Cardiac muscle cell (in vitro differentiated cells and primary cell): ENCODE results near the gene TMEM39A. TPM values are rescaled to one million over a fixed set of nuclear protein-coding genes. Genes with fewer than 3 reads are reported as not detected.

Source experiments
- DNase-seq, 2 donors: peaks; one replicate each; pipeline versions ENCODE4 v3.0.0 to v3.0.0-alpha.2; 2010 to 2017; ENCODE audit warnings: low read depth in 1 of 2, low spot score in 1 of 2
- H3K27ac ChIP-seq: fragments of 200-600 bp; sonication (generic); 2 replicates; pipeline ENCODE4 v1.5.1; 2016
- H3K27me3 ChIP-seq: fragments of 200-600 bp; sonication (generic); 2 replicates; pipeline ENCODE4 v1.6.0; 2016; ENCODE audit warnings: control low read depth
- H3K36me3 ChIP-seq: fragments of 200-600 bp; sonication (generic); 2 replicates; pipeline ENCODE4 v1.5.1; 2016; ENCODE audit warnings: control low read depth
- H3K4me1 ChIP-seq: fragments of 200-600 bp; sonication (generic); 2 replicates; pipeline ENCODE4 v1.8.1; 2017; ENCODE audit warnings: low read depth, mild to moderate bottlenecking, mixed run types
- H3K4me3 ChIP-seq: fragments of 200-600 bp; sonication (generic); 2 replicates; pipeline ENCODE4 v1.5.1; 2016; ENCODE audit warnings: mild to moderate bottlenecking
- H3K9me3 ChIP-seq: fragments of 200-600 bp; sonication (generic); 2 replicates; pipeline ENCODE4 v1.5.1; 2017; ENCODE audit warnings: low read depth, mild to moderate bottlenecking, control low read depth
- CTCF ChIP-seq: IDR thresholded peaks from 2 replicates; pipeline ENCODE4 v1.5.1; 2012; ENCODE audit warnings: low read depth, mild to moderate bottlenecking, low read length
- polyA plus RNA-seq: library from polyadenylated mRNA; unstranded; fragments of >200 nt; fragmentation: Nextera tagmentation; extraction: Ambion mirVana; gene quantifications from 2 replicates; pipeline ENCODE4 v1.2.1, GENCODE V29; 2016
- total RNA-seq: library from RNA; depleted of rRNA; stranded (reverse); fragments of >200 nt; gene quantifications from 2 replicates; pipeline ENCODE4 v1.2.3, GENCODE V29; 2016

The TMEM39A gene
- total and polyA plus RNA-seq, 2 experiments from 2014 or later = 21.5 to 48.8 TPM

GRCh38 chr3:119433613-119434325 is 29.6 kb downstream of the TMEM39A start:
- Histone ChIP-seq H3K27me3 (no peaks in the 10 kb centered on the region), H3K27ac (no peak overlapping the region), H3K36me3 (peaks cover 64% of the 10 kb centered on the region), H3K4me3 (no peak overlapping the region), H3K4me1 (no peaks in the 10 kb centered on the region), H3K9me3 (no peaks in the 10 kb centered on the region)
- TF ChIP-seq CTCF = no peak
- no peak for DNase-seq

- Histone ChIP-seq H3K36me3 (peaks cover 22% of the 10 kb centered on the region), H3K27me3 (no peaks in the 10 kb centered on the region), H3K9me3 (no peaks in the 10 kb centered on the region), H3K4me1 (no peaks in the 10 kb centered on the region), H3K4me3 (no peak overlapping the region), H3K27ac (no peak overlapping the region)
- no peak for DNase-seq
- TF ChIP-seq CTCF = peak; percentile 11
Observed at GRCh38 chr3:119428538-119428937, 34.9 kb downstream of the TMEM39A start.

- Histone ChIP-seq H3K4me1 (no peaks in the 10 kb centered on the region), H3K36me3 (peaks cover 21% of the 10 kb centered on the region), H3K27me3 (no peaks in the 10 kb centered on the region), H3K9me3 (no peaks in the 10 kb centered on the region), H3K27ac (no peak overlapping the region), H3K4me3 (no peak overlapping the region)
- TF ChIP-seq CTCF = no peak
- peak in 1 of 2 donors; percentile 7 for DNase-seq
Observed at GRCh38 chr3:119427669-119428068, 35.7 kb downstream of the TMEM39A start.

GRCh38 chr3:119420196-119420595 is 43.2 kb downstream of the TMEM39A start:
- H3K27ac ChIP-seq = peak overlapping the region; percentile 86
- no peaks in the 10 kb centered on the region for H3K27me3 ChIP-seq
- H3K36me3 ChIP-seq = no peaks in the 10 kb centered on the region
- H3K4me1 ChIP-seq = peaks cover 50% of the 10 kb centered on the region
- no peak overlapping the region for H3K4me3 ChIP-seq
- TF ChIP-seq CTCF = peak; percentile 6
- no peaks in the 10 kb centered on the region for H3K9me3 ChIP-seq
- no peak for DNase-seq

GRCh38 chr3:119418641-119419040 is 44.8 kb downstream of the TMEM39A start:
- Histone ChIP-seq H3K27ac (peak overlapping the region; percentile 86), H3K27me3 (no peaks in the 10 kb centered on the region), H3K9me3 (no peaks in the 10 kb centered on the region), H3K36me3 (peaks cover 9% of the 10 kb centered on the region), H3K4me1 (peaks cover 58% of the 10 kb centered on the region), H3K4me3 (no peak overlapping the region)
- DNase-seq = peak; percentile 44 to 53
- TF ChIP-seq CTCF = no peak
